Fibroblast of peridontal ligament (primary cell): ENCODE measurements around the gene CCDC102A.

ENCODE experiments used
- DNase-seq: peaks from one replicate; pipeline ENCODE4 v3.0.0-alpha.2; 2010; ENCODE audit errors: extremely low read depth

CCDC102A gene

GRCh38 chr16:57462209-57462977, 74.0 kb downstream of the CCDC102A start, which contains the start of gene POLR2C:
Gene POLR2C, plus strand, starts transcription at chr16:57462679. Its CDS starts 46 bp downstream, at chr16:57462725.
- peak; percentile 85 for DNase-seq
